ENCODE measurements around the gene MUC4. TPM values are rescaled to one million over a fixed set of nuclear protein-coding genes. Genes with fewer than 3 reads are reported as not detected.
"Not testable (repeated sequence)": the region's sequence is repeated elsewhere in the genome, so short reads cannot be mapped to it uniquely, and the experiment has no call there.

Gene MUC4
- total RNA-seq, 6 experiments from 2014 or later = not detected

DNA sequence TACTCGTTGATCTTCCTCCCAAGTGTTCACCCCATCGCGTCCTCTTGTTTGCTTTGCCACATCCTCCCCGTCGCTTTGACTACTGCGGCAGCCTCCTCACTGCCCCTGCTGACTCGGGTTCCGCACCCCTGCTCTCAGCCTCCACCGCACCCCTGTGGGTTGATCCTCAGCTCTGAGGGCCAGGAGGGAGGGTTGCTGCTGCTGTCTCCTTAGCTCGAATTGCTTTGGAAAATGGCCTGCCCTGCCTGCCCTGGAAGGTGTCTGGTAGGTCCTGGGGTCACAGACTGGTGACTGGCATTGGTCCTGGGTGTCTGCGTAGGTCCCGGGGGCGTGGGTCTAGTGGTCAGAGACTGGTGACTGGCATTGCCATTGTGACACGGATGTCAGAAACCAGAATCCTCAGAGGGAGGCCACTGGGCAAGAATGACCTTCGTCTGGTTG lies 9.4 kb downstream of the MUC4 start:
- no peak for DNase-seq
- Mint-ChIP-seq H3K27me3 (ENCODE audit: insufficient read depth) (peaks cover 39% of the 10 kb centered on the region), H3K9me3 (no peaks in the 10 kb centered on the region), H3K27ac (no peak overlapping the region), H3K4me1 (ENCODE audit: low read depth) (peaks cover 9% of the 10 kb centered on the region), H3K36me3 (ENCODE audit: low read depth) (no peaks in the 10 kb centered on the region), H3K4me3 (no peak overlapping the region; the same call in 1 of the 2 replicates)
- TF ChIP-seq, protein P1, sequence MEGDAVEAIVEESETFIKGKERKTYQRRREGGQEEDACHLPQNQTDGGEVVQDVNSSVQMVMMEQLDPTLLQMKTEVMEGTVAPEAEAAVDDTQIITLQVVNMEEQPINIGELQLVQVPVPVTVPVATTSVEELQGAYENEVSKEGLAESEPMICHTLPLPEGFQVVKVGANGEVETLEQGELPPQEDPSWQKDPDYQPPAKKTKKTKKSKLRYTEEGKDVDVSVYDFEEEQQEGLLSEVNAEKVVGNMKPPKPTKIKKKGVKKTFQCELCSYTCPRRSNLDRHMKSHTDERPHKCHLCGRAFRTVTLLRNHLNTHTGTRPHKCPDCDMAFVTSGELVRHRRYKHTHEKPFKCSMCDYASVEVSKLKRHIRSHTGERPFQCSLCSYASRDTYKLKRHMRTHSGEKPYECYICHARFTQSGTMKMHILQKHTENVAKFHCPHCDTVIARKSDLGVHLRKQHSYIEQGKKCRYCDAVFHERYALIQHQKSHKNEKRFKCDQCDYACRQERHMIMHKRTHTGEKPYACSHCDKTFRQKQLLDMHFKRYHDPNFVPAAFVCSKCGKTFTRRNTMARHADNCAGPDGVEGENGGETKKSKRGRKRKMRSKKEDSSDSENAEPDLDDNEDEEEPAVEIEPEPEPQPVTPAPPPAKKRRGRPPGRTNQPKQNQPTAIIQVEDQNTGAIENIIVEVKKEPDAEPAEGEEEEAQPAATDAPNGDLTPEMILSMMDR (IDR thresholded peaks at IDR 0.05) = no peak

DNA sequence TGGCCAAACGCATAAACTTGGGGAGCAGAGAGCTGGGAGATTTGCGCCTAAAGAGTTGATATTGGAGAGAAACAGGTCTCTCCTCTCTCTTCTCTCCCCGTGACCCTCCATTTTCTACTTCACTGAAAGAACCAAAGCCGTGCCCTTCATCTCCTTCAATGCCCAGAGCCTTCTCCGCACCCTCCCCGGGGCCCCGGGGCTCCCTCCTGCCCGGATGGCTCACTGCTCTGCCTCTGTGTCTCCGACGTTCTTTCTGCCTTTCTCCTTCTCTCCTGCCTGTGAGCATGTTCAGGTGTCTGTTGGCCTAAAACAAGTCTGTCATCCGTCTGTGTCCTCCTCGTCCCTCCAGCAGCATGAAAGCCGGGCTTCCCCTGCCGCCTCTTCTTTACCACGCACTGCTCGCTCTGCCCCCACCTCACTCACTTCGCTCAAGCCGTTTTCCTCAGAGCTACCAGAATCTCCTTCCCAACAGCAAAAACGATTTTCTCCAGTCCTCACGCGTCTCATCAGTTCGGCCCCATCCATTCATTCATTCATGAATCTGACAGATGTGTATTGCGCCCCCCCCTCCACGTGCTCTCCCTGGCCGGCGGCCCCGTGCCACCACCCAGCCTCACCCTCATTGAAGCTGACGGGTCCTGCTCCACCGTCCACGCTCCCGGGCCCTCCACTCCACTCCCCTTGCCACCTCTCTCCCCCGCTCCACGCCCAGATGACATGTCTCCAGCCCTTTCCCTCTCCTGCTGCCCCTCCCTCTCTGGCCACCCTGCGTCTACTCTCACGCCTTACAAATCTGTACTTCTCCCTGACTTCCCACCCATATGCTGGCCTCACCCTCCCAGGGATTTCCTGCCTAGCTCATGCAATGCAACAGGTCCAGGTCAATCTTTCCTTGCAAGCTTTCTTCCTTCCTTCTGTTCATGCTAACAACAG lies 10.2 kb downstream of the MUC4 start:
- TF ChIP-seq, protein P1 (IDR thresholded peaks at IDR 0.05) = no peak
- Mint-ChIP-seq H3K27ac (no peak overlapping the region), H3K9me3 (no peaks in the 10 kb centered on the region), H3K4me1 (ENCODE audit: low read depth) (peaks cover 9% of the 10 kb centered on the region), H3K27me3 (ENCODE audit: insufficient read depth) (peaks cover 37% of the 10 kb centered on the region), H3K36me3 (ENCODE audit: low read depth) (no peaks in the 10 kb centered on the region), H3K4me3 (no peak overlapping the region)
- DNase-seq = no peak

DNA sequence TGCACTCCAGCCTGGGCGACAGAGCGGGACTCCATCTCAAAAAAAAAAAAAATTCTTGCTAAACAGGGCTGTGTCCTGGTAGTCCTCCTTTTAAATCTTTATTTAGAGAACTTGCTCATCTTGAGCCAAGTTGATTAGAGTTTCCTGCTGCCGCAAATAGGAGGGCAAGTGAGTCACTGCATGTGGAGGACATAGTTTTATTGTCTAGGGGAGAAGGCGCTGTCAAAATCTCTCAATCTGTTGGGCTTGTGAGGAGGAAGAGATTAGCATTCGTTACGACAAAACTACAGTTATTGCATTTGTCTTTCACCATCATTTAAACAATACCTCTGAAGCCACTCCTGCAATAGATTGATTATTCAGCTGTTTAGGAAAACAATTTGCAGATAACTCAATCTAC lies 11.5 kb downstream of the MUC4 start:
- no peak overlapping the region for H3K27ac Mint-ChIP-seq
- DNase-seq = no peak
- peaks cover 33% of the 10 kb centered on the region for H3K27me3 Mint-ChIP-seq (ENCODE audit: insufficient read depth)
- H3K4me3 Mint-ChIP-seq = no peak overlapping the region
- peaks cover 9% of the 10 kb centered on the region for H3K4me1 Mint-ChIP-seq (ENCODE audit: low read depth)
- TF ChIP-seq, protein P1 (IDR thresholded peaks at IDR 0.05) = no peak
- no peaks in the 10 kb centered on the region for H3K36me3 Mint-ChIP-seq (ENCODE audit: low read depth)
- H3K9me3 Mint-ChIP-seq = no peaks in the 10 kb centered on the region

DNA sequence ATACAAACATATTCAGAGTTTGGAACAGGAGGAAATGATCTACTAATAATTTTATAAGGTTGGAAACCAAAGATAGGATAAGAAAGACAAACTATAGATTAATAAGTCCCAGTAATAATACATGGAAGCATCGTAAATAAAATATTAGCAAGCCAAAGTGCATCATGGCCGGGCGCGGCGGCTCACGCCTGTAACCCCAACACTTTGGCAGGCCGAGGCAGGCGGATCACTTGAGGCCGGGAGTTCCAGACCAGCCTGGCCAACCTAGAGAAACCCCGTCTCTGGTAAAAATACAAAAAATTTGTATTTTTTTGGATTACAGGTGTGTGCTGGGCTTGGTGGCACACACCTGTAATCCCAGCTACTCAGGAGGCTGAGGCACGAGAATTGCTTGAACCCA lies 14.9 kb downstream of the MUC4 start:
- Mint-ChIP-seq H3K4me3 (no peak overlapping the region), H3K27ac (no peak overlapping the region), H3K36me3 (ENCODE audit: low read depth) (no peaks in the 10 kb centered on the region), H3K9me3 (no peaks in the 10 kb centered on the region), H3K4me1 (ENCODE audit: low read depth) (no peaks in the 10 kb centered on the region), H3K27me3 (ENCODE audit: insufficient read depth) (peaks cover 20% of the 10 kb centered on the region)
- TF ChIP-seq, protein P1 (IDR thresholded peaks at IDR 0.05) = no peak
- DNase-seq = no peak

DNA sequence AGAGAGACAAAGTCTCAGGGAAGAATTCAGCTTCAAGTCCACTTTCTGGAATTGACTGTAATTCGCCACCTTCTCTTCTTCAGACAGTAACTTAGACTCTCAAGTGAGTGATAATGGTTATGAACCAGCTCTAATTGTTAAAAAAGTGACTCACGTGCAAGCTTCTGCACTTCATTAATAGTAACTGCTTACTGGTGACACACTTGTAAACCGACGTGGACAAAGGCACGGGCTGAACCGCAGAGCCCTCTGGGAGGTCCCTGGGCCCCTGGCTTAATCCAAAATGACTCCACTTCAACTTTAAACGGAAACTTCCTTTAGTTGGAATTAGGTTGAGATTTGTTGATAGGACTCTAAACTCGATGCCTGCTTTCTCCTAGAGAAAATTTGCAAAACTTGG lies 17.0 kb downstream of the MUC4 start:
- DNase-seq = no peak
- Mint-ChIP-seq H3K36me3 (ENCODE audit: low read depth) (no peaks in the 10 kb centered on the region; the same call in 1 of the 2 replicates), H3K27ac (no peak overlapping the region), H3K4me1 (ENCODE audit: low read depth) (no peaks in the 10 kb centered on the region), H3K27me3 (ENCODE audit: insufficient read depth) (peaks cover 11% of the 10 kb centered on the region), H3K9me3 (peaks cover 8% of the 10 kb centered on the region; the same call in 1 of the 2 replicates), H3K4me3 (no peak overlapping the region)
- TF ChIP-seq, protein P1 (IDR thresholded peaks at IDR 0.05) = no peak

DNA sequence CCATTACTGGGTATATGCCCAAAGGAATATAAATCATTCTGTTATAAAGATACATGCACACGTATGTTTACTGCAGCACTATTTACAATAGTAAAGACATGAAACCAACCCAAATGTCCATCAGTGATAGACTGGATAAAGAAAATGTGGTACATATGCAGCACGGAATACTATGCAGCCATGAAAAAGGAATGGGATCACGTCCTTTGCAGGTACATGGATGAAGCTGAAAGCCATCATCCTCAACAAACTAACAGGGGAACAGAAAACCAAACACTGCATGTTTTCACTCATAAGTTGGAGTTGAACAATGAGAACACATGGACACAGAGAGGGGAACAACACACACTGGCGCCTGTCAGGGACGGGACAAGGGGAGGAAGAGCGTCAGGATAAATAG lies 19.1 kb downstream of the MUC4 start:
- not testable (repeated sequence) for DNase-seq; H3K4me1 Mint-ChIP-seq (ENCODE audit: low read depth); H3K36me3 Mint-ChIP-seq (ENCODE audit: low read depth); H3K4me3 Mint-ChIP-seq; H3K27ac Mint-ChIP-seq
- Mint-ChIP-seq H3K9me3 (peaks cover 15% of the 10 kb centered on the region; the same call in 1 of the 2 replicates), H3K27me3 (ENCODE audit: insufficient read depth) (peaks cover 11% of the 10 kb centered on the region; the same call in 1 of the 2 replicates)
